Ishikawa (cell line): ENCODE measurements around the gene KIF22.

ENCODE experiments used
- MAX ChIP-seq: IDR thresholded peaks from 2 replicates; pipeline ENCODE4 v1.6.1; 2012
- RAD21 ChIP-seq: IDR thresholded peaks from 2 replicates; pipeline ENCODE4 v1.6.1; 2012; ENCODE audit warnings: low read depth

- TF ChIP-seq RAD21 = no peak
- TF ChIP-seq MAX = peak; percentile 78
Measured at GRCh38 chr16:29806641-29807425, 16.3 kb downstream of the KIF22 start.
